Measurements from ENCODE around the gene PRELID3B.
A peak's percentile ranks its signal among the peaks of the same experiment; 100 is the strongest.

Gene PRELID3B
- 53.9 to 290 (median 105) reads per million in 9 experiments for total RNA-seq

DNA sequence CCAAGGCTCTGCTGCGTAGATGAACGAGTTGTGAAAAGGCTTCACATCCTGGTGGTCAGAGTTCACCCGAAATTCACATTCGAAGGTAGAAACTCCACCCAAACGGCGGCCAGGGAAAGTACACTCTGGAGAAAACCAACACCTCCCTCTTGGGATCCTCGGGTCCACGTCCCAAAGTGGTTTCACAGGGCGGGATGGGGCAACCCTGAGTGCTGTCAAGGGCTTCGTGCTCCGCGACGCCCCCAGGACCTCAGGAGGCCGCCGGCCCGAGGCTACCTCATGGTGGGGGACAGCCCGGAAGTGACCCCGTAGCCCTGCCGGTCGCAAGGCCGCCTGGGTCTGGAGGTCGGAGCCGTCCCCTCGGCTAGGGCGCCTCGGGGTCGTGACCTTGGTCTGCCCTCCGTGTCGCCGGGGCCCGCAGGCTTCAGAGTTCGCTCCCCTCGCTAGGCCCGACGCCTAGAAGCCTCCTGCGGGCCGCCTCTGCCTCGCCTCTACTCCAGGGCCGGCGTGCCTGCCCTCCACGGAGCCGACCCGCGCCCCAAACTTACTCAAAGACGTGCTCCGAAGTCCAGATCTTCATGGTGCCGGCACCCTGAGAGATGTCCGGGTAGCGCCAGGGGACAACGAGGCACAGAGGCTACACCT is at the start of gene PRELID3B:
TSS of gene PRELID3B (minus strand) at position 636 of the 645 bp plus-strand sequence. CDS start at position 580, 56 bp downstream.
- H3K4me1 Mint-ChIP-seq (ENCODE audit: low read depth in 2 of 2), result peaks cover 26 to 35% of the 10 kb centered on the region in 2 donors
- peak within 1 kb of the TSS; percentile 84 to 89 for H3K4me3 Mint-ChIP-seq
- H3K27me3 Mint-ChIP-seq, result no peaks in the 10 kb centered on the region
- DNase-seq (peak in 2 of 3 experiments; percentile 15 to 36), ATAC-seq (replicated peaks) (peak; percentile 26)
- H3K36me3 Mint-ChIP-seq (ENCODE audit: insufficient read depth), result peaks cover 44% of the 10 kb centered on the region
- no peaks in the 10 kb centered on the region for H3K9me3 Mint-ChIP-seq
- H3K27ac Mint-ChIP-seq, result peak within 1 kb of the TSS; percentile 93 to 96

DNA sequence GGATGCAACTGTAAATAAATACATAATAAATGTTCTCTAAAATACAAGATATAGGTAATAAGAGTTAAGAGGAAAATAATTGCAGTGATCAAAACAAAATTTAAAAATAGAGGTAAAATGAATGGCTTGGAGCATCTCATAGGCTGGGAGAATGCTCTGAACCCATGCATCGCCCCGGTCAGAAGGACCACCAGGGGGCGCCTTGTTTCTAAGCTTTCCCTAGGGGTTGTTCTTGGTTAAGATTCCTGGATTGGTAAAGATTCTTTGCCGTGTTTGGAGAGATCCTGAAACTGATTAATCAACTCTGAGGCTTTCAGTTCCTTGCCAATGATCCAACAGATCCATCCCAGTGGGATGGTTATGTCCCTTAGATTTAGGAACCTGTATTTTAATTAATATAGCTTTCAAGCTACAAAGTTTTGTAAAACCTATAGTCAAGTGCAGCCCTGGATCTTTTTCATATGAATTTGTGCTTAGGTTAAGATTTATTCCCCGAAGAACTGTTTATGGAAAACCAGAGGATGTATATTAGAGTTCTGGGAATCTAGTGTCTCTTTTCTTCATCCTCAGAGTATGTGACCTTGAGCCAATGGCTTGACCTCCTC is 45.3 kb upstream of the PRELID3B start:
- H3K27ac Mint-ChIP-seq, result peak overlapping the region in 1 of 2 donors; percentile 41
- no peak overlapping the region for H3K4me3 Mint-ChIP-seq
- H3K27me3 Mint-ChIP-seq, result peaks cover 8 to 13% of the 10 kb centered on the region in 2 donors
- peak; percentile 86 for ATAC-seq (replicated peaks)
- H3K36me3 Mint-ChIP-seq (ENCODE audit: insufficient read depth), result no peaks in the 10 kb centered on the region
- peak; percentile 83 to 86 (median 85) for DNase-seq
- no peaks in the 10 kb centered on the region for H3K9me3 Mint-ChIP-seq
- no peaks in the 10 kb centered on the region for H3K4me1 Mint-ChIP-seq (ENCODE audit: low read depth in 2 of 2)

GRCh38 chr20:59086923-59087322 is 44.3 kb upstream of the PRELID3B start:
- no peak for ATAC-seq (replicated peaks)
- H3K4me3 Mint-ChIP-seq, result no peak overlapping the region
- H3K27me3 Mint-ChIP-seq, result peaks cover 8 to 14% of the 10 kb centered on the region in 2 donors
- no peak overlapping the region for H3K27ac Mint-ChIP-seq
- no peaks in the 10 kb centered on the region for H3K4me1 Mint-ChIP-seq (ENCODE audit: low read depth in 2 of 2)
- no peaks in the 10 kb centered on the region for H3K36me3 Mint-ChIP-seq (ENCODE audit: insufficient read depth)
- no peak for DNase-seq
- no peaks in the 10 kb centered on the region for H3K9me3 Mint-ChIP-seq

DNA sequence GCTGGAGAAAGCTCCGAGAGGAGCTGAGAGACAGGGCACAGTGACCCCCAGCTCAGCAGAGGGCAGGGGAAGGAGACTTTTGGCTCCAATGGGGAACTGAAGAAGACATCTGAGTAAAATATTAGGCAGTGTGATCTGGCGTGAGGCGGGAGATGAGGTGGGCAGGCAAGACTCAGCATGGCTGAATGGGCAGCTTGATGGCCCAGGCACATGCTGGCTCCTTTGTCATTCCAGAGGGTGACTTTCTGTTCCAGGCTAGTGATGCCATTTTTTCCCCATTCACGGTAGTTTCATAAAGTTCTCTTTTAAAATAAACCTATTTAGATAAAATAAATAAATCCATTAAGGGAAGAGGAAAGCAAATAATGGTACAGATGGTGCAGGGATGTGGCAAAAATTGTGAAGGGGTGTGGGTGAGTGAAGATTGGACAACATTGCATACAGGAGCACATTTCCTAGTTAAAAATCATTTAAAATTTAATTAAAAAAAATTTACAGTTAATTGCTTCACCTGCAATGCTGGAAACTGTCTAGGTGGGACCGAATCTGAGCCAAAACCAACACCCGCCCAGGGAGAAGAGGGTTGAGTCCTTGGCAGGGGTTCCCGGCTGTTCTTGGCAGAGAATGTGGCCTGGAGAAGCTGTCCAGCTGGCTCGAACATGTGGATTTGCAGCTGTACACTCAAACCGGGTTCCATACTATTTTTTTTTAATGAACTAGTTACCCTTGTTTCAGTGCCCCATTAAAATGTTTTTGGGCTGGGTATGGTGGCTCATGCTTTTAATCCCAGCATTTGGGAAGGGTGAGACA is 41.7 kb upstream of the PRELID3B start:
- no peak for ATAC-seq (replicated peaks)
- Mint-ChIP-seq H3K4me1 (ENCODE audit: low read depth in 2 of 2) (no peaks in the 10 kb centered on the region), H3K4me3 (no peak overlapping the region), H3K36me3 (ENCODE audit: insufficient read depth) (no peaks in the 10 kb centered on the region), H3K27me3 (peaks cover 24 to 38% of the 10 kb centered on the region in 2 donors), H3K27ac (no peak overlapping the region), H3K9me3 (no peaks in the 10 kb centered on the region)
- no peak for DNase-seq

- DNase-seq, result no peak
- peaks cover 24 to 51% of the 10 kb centered on the region in 2 donors for H3K27me3 Mint-ChIP-seq
Measured at GRCh38 chr20:59082981-59083380, 40.4 kb upstream of the PRELID3B start.

DNA sequence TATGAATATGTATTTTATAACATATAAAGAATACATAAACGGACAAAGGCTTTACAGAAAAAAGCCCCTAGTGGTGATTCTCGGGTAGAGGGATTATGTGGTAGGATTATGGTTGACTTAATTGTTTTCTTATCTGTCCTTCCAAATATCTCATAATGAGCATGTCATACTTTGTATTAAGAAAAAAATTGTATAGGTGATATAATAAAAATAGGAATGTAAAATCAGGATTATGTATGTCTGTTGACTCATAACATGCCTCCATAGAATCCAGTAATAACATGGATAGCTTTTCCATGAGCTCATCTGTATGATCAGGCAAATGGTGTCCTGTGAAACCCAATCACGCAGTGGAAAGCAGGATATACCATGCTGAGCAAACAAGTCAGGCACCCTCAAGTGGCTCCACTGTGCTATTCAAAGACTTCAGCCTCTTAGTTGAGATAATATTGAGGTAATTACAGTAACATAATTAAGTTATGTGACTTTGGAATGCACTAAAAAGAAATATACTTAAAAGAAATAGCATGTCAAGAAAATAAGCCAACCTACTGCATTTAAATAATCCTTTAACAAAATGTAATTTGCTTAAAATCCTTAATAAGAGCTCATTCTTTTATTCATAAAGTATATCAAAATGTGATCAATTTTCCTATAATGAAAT is 39.6 kb upstream of the PRELID3B start:
- H3K27me3 Mint-ChIP-seq, result peaks cover 31 to 58% of the 10 kb centered on the region in 2 donors
- ATAC-seq (replicated peaks), result no peak
- H3K36me3 Mint-ChIP-seq (ENCODE audit: insufficient read depth), result no peaks in the 10 kb centered on the region
- H3K9me3 Mint-ChIP-seq, result no peaks in the 10 kb centered on the region
- H3K4me1 Mint-ChIP-seq (ENCODE audit: low read depth in 2 of 2), result no peaks in the 10 kb centered on the region
- DNase-seq, result no peak
- H3K27ac Mint-ChIP-seq, result no peak overlapping the region
- H3K4me3 Mint-ChIP-seq, result no peak overlapping the region

More at GRCh38 chr20:59082981-59083380, 40.4 kb upstream of the PRELID3B start:
- Mint-ChIP-seq H3K4me3 (no peak overlapping the region), H3K4me1 (ENCODE audit: low read depth in 2 of 2) (no peaks in the 10 kb centered on the region), H3K9me3 (no peaks in the 10 kb centered on the region), H3K36me3 (ENCODE audit: insufficient read depth) (no peaks in the 10 kb centered on the region), H3K27ac (no peak overlapping the region)
- no peak for ATAC-seq (replicated peaks)

DNA sequence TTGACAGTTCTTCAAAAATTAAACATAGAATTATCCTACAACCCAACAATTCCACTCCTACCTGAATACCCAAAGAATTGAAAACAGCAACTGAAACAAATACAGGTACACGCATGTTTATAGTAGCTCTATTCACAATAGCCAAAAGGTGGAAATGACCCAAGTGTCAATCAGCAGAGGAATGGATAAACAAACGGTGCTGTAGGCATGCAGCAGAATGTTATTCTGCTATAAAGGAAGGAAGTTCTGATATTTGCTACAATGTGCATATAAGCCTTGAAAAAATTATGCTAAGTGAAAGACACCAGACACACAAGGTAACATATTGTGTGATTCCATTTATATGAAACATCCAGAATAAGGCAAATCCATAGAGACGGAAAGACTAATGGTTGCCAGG is 38.5 kb upstream of the PRELID3B start:
- Mint-ChIP-seq H3K27ac (no peak overlapping the region), H3K9me3 (no peaks in the 10 kb centered on the region), H3K27me3 (peaks cover 31 to 66% of the 10 kb centered on the region in 2 donors), H3K4me3 (no peak overlapping the region), H3K36me3 (ENCODE audit: insufficient read depth) (no peaks in the 10 kb centered on the region), H3K4me1 (ENCODE audit: low read depth in 2 of 2) (peaks cover 2 to 3% of the 10 kb centered on the region in 2 donors)
- ATAC-seq (replicated peaks) (no peak), DNase-seq (no peak)

- no peaks in the 10 kb centered on the region for H3K36me3 Mint-ChIP-seq (ENCODE audit: insufficient read depth)
- no peak overlapping the region for H3K27ac Mint-ChIP-seq
- H3K4me3 Mint-ChIP-seq, result no peak overlapping the region
- peaks cover 7 to 12% of the 10 kb centered on the region in 2 donors for H3K4me1 Mint-ChIP-seq (ENCODE audit: low read depth in 2 of 2)
- no peaks in the 10 kb centered on the region for H3K9me3 Mint-ChIP-seq
- peaks cover 33 to 84% of the 10 kb centered on the region in 2 donors for H3K27me3 Mint-ChIP-seq
- DNase-seq, result no peak
- ATAC-seq (replicated peaks), result no peak
Measured at GRCh38 chr20:59078231-59078630, 35.6 kb upstream of the PRELID3B start.

- Mint-ChIP-seq H3K4me3 (no peak overlapping the region), H3K27me3 (peaks cover 33 to 86% of the 10 kb centered on the region in 2 donors), H3K4me1 (ENCODE audit: low read depth in 2 of 2) (peaks cover 7 to 12% of the 10 kb centered on the region in 2 donors), H3K9me3 (no peaks in the 10 kb centered on the region), H3K27ac (no peak overlapping the region), H3K36me3 (ENCODE audit: insufficient read depth) (no peaks in the 10 kb centered on the region)
- ATAC-seq (replicated peaks), result no peak
- no peak for DNase-seq
Measured at GRCh38 chr20:59077705-59078104, 35.1 kb upstream of the PRELID3B start.

DNA sequence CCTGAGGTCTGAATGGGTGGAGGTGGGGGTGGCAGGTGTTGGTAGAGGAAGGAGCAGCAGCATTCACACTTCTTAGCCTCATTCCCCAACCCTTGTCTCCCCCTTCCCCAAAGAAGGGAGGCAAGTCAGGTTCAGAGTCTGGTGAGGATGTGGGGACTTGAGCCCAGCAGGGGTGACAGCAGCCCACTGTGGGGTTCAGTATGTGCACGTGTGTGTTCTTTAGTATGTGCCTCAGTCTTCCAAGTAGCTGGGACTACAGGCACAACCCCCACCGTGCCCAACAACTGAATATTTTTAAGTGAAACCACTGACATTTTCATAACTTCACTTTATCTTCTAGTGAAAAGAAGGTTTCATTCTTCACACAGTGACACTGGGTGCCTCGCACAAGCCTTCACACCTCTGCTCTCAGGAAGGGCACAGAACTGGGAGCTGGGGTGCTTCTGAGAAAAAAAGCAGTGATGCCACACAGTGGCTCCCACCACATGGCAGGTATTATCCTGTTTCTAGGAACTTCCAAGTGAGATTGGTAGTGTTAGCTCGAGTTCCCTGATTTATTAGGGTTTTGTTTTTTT is 33.4 kb upstream of the PRELID3B start:
- DNase-seq (no peak), ATAC-seq (replicated peaks) (peak; percentile 45)
- Mint-ChIP-seq H3K4me1 (ENCODE audit: low read depth in 2 of 2) (peaks cover 7 to 12% of the 10 kb centered on the region in 2 donors), H3K27ac (no peak overlapping the region), H3K9me3 (no peaks in the 10 kb centered on the region), H3K4me3 (no peak overlapping the region), H3K36me3 (ENCODE audit: insufficient read depth) (no peaks in the 10 kb centered on the region), H3K27me3 (peaks cover 27 to 96% of the 10 kb centered on the region in 2 donors)

DNA sequence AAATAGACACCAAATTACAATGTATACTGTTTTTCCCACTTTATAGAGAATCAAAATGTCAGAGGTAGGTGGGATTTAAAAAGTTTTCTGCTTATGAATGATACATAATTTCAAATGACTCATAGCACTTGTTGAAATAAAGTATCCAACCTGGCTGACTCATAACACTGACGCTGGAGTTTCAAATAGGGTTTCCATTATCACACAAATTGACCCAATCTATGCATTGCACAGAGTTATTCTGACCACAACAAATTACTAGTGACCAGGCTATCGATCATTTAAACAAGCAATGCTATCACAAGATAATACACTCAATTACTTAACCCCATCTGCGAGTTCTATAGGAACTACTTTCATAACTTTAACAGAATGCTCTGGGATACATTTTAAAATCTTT is 31.9 kb upstream of the PRELID3B start:
- DNase-seq, result no peak
- H3K36me3 Mint-ChIP-seq (ENCODE audit: insufficient read depth), result no peaks in the 10 kb centered on the region
- H3K4me1 Mint-ChIP-seq (ENCODE audit: low read depth in 2 of 2), result peaks cover 7 to 12% of the 10 kb centered on the region in 2 donors
- H3K4me3 Mint-ChIP-seq, result no peak overlapping the region
- H3K9me3 Mint-ChIP-seq, result no peaks in the 10 kb centered on the region
- no peak overlapping the region for H3K27ac Mint-ChIP-seq
- ATAC-seq (replicated peaks), result no peak
- peaks cover 17 to 96% of the 10 kb centered on the region in 2 donors for H3K27me3 Mint-ChIP-seq

- H3K9me3 Mint-ChIP-seq, result no peaks in the 10 kb centered on the region
- H3K36me3 Mint-ChIP-seq (ENCODE audit: insufficient read depth), result no peaks in the 10 kb centered on the region
- no peak overlapping the region for H3K27ac Mint-ChIP-seq
- ATAC-seq (replicated peaks) (no peak), DNase-seq (no peak)
- H3K27me3 Mint-ChIP-seq, result peaks cover 17 to 95% of the 10 kb centered on the region in 2 donors
- no peak overlapping the region for H3K4me3 Mint-ChIP-seq
- peaks cover 7 to 12% of the 10 kb centered on the region in 2 donors for H3K4me1 Mint-ChIP-seq (ENCODE audit: low read depth in 2 of 2)
Measured at GRCh38 chr20:59073582-59073981, 31.0 kb upstream of the PRELID3B start.

DNA sequence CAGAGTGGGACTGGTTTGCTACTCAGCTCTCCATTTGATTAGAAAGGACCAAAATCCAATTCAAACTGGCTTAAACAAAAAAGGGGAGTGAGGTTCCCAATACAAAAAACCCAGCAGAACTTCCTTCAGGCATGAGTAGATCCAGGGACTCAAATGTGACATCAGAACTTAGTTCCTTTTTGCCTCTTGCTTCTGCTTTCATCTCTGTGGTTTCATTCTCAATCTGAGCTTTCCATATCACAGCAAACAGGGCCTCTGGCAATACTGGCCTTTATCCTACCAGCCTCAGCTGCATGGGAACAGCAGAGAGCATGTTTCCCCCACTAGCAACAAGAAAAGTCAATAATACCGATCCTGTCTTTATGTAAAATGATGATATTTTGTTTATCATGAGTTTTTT is 28.6 kb upstream of the PRELID3B start:
- ATAC-seq (replicated peaks) (no peak), DNase-seq (no peak)
- no peaks in the 10 kb centered on the region for H3K36me3 Mint-ChIP-seq (ENCODE audit: insufficient read depth)
- H3K27ac Mint-ChIP-seq, result no peak overlapping the region
- no peak overlapping the region for H3K4me3 Mint-ChIP-seq
- H3K4me1 Mint-ChIP-seq (ENCODE audit: low read depth in 2 of 2), result peaks cover 7 to 10% of the 10 kb centered on the region in 2 donors
- H3K27me3 Mint-ChIP-seq, result peaks cover 15 to 79% of the 10 kb centered on the region in 2 donors
- no peaks in the 10 kb centered on the region for H3K9me3 Mint-ChIP-seq
